T-helper 22 cell (primary cell): ENCODE results near the gene GPBP1L1.
"Not testable (repeated sequence)": the region's sequence is repeated elsewhere in the genome, so short reads cannot be mapped to it uniquely, and the experiment has no call there.

Experiments used
- DNase-seq: peaks from one replicate; pipeline ENCODE4 v3.0.0-alpha.2; 2020; ENCODE audit warnings: low read depth

Gene GPBP1L1

GRCh38 chr1:45679123-45679522, 7.2 kb downstream of the GPBP1L1 start:
- DNase-seq, result no peak

DNA sequence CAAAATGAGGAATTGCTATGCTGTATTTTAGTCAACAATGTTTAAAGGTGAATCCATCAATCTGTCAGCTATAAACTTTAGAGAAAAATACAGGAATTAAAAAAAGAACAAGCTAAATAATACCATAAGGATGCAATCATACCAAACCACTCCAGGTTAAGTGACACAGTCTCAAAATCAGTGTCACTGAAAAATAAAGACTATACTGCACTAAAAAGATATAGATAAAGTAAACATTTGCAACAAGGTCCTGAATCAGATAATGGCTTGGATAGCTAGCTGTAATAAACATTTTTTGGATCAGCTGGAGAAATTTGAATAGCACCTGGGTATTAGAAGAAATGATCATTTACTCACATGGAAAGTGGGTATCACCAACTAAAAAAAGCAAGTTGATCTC, 7.8 kb downstream of the GPBP1L1 start:
- no peak for DNase-seq

- no peak for DNase-seq
These were observed 8.5 kb downstream of the GPBP1L1 start for GRCh38 chr1:45677751-45678245.

GRCh38 chr1:45676553-45676952, 9.8 kb downstream of the GPBP1L1 start:
- DNase-seq, result not testable (repeated sequence)

DNA sequence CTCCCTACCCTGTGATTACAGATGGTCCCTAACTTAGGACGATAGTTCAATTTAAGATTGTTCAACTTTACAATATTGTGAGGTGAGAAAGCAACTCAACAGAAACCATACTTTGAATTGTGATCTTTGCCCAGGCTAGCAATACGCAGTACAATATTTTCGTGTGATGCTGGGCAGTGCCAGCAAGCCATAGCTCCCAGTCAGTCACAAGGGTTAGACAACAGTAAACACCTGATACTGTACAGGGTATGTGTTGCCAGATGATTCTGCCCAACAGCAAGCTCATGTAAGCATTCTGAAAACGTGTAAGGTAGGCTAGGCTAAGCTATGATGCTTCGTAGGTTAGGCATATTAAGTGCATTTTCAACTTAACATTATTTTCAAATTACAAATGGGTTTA, 11.9 kb downstream of the GPBP1L1 start:
- no peak for DNase-seq

GRCh38 chr1:45673956-45674355, 12.4 kb downstream of the GPBP1L1 start:
- no peak for DNase-seq

DNA sequence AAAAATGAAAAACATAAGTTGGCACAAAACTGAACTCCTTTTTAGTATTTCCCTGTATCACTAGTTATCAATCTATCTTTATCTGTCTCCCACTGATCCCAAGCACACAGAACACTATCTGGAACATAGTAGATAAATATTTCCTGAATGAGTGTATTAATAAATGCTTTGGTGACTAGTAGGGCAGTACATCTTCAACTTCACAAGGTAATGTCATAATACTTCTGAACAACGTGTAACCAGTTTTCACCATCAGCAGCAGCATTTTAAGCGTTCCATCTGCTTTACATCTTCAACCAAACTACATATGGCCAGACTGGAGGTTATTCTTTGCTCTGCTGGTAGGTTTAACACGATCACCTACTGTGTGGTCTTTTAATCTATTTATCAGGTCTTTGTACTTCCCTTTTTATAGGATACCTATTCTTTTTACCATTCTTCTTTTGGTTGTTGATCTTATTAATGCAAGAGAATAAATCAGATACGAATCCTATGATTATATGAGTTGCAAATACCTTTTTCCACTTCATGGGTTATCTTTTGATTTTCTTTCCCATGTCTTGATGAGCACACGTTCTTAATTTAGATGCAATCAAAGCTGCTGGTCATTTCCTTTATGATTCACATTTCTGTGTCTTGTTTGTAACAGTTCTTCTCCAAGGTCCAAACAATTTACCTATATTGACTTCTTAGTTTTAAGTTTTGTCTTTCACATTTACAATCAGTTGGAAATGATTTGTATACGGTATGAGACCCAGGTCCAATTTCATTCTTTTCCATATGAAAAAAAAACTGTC, 16.3 kb downstream of the GPBP1L1 start:
- no peak for DNase-seq

GRCh38 chr1:45669379-45669778, 17.0 kb downstream of the GPBP1L1 start:
- DNase-seq, result no peak

DNA sequence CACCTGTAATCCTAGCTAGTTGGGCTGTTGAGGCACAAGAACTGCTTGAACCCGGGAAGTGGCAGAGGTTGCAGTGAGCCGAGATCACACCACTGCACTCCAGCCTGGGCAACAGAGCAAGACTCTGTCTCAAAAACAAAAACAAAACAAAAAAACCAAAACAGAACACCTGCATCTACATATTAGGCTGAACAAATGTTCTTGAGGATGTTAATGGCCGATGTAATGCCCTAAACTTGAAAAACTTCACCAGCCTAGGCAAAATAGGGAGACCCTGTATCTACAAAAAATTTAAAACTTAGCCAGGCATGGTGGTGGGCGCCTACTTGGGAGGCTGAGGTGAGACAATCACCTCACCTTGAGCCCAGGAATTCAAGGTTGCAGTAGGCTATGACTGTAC, 17.8 kb downstream of the GPBP1L1 start:
- no peak for DNase-seq

- DNase-seq, result no peak
These were observed 18.8 kb downstream of the GPBP1L1 start for GRCh38 chr1:45667321-45668111.

- DNase-seq, result no peak
These were observed 19.5 kb downstream of the GPBP1L1 start for GRCh38 chr1:45666836-45667235.

- DNase-seq, result no peak
These were observed 26.0 kb downstream of the GPBP1L1 start for GRCh38 chr1:45660336-45660735.

GRCh38 chr1:45659222-45659621, 27.1 kb downstream of the GPBP1L1 start:
- DNase-seq, result no peak

- DNase-seq, result no peak
These were observed 28.2 kb downstream of the GPBP1L1 start for GRCh38 chr1:45658171-45658570.

DNA sequence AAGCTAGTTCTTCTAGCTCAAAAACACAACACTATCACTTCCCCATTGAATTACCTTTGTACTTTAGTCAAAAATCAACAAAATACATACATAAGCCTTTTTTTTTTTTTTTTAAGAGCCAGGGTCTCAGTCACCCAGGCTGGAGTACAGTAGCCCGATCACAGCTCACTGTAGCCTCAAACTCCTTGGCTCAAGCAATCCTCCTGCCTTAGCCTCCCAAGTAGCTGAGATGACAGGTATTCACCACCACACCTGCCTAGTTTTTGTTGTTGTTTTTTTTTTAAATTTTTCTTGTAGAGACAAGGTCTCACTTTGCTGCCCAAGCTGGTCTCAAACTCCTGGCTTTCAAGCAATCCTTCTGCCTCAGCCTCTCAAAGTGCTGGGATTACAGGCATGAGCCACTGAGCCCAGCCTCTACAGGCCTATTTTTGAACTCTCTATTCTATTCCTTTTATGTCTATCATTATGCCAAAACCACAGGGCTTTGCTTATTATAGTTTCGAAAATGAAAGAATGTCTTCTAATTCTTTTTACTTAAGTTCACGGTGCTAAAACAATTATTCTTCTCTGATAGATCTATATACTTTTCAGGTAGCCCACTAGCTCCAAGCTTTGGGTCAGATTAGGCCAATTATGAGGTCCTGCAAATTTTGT, 29.6 kb downstream of the GPBP1L1 start:
- no peak for DNase-seq

DNA sequence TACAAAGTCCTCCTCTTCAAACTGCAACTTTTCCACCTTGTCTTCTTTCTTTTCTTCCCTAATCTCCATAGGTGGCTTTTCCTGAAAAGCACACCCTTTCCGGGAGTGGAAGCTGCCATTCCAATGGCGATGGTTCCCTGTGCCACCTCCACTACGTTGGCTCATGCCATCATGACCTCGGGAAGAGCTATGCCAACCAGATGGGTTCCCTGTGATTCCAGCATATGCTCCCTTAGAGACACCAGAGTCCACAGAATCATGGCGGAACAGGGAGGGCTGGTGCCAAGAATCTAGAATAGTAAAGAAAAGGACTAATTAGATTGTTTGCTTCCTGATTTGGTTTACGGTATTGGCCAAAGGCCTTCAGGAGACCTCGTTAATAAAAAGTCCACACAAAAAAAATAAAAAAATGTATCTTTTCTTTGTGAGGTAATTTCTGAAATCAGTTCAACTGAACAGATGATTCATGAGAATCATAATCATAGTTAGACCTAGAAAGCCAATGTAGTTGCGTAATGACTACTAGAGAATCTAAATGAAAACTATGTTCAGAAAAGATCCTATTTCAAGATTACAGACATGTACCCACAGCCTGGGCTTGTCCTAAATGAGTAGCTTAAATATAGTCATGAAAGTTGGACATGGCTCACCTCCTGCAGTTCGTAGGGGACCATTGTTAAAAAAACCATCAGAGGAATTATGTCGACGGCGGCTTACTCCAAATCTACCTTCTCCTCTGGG, 31.6 kb downstream of the GPBP1L1 start:
- DNase-seq, result no peak

DNA sequence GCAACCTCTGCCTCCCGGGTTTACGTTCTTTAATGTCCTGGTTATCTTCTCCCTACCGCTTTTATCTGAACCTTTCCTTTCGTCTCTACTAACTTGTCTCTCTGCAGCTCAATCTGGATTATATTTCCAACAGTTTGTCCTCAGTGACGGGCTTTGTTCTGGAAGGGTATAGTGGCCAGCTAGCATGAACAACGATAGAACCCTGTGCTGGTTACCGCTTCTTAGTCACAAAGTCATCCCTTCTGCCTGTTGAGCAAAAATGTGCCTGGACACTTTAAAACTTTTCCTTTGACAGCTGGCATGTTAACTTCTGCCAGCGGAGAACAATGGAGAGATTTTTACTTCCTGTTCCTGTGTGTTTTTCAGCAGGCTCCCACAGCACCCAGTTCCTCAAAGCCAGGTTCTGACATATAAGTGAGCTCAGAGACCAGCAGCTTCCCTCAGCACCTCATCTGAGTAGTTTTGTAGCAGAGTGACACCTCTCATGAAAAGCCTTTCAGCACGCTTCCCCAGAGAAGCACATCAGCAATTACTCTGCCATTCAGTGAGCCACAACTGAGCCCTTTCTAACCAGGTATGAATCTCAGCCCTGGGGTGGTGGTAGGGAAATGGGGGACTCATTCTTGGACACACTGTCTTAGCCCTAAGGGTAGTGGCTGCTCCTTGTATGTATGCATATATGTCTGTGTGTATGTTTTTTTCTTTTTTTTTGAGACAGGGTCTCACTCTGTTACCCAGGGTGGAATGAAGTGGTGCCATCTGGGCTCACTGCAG, 38.9 kb downstream of the GPBP1L1 start:
- DNase-seq, result no peak

DNA sequence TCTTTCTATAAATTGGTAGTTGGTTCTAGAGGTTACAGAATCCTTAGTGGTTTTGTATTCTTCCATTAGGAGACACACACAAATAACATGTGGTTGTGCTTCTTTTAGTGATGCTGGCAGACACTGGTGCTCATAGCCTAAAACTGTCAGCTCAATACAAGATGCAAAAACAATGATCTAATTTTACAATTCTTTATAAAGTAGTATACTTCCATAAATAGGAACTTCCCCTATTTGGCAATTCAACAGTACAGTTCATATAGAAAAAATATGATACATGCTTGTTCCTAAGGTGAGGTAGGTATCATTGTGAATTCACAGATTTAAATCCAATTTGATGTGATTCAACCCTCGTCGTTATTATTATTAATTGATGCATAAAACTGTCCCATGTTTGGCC, 41.7 kb downstream of the GPBP1L1 start:
- no peak for DNase-seq

DNA sequence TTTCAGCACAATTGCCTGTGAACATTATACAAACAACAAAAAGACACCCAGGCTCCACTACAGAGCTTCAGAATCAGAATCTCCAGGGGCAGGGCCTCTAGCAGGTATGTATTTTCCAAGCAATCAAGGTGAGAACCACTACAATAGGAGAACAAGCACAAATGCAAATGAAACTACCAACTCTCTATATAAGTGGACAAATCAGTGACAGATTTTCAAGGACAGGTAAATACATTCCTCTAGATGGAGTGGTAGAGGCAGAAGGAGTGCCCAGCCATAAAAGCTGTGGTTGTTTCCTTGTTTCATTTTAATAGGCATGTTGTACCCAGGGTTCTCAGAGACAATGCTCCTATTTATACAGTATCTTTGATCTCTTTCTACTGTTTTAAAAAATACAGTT, 42.4 kb downstream of the GPBP1L1 start:
- no peak for DNase-seq

- no peak for DNase-seq
These were observed 43.0 kb downstream of the GPBP1L1 start for GRCh38 chr1:45643321-45643720.

DNA sequence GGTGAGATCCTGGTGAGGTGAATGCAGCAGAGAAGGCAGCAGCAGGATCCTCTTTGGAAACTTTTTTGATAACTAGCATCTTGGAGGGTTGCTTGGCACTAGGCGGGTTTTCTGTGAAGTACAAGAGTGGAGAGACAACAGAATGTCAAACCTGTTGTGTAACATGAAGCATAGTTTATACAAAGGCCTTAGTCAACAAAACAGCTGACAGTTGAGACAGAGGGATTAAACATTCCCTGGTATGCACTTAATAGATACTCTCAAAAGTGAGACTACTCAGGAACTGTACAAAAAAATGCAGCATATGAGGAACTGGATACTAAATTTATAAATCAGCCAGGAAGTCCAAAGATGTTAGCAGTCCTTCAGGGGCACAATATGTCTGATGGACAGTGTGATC, 46.0 kb downstream of the GPBP1L1 start:
- no peak for DNase-seq
